Chondrocyte (in vitro differentiated cells): ENCODE data around the gene FOXO6. TPM values are rescaled to one million over a fixed set of nuclear protein-coding genes. Genes with fewer than 3 reads are reported as not detected.

ENCODE experiments used
- DNase-seq: peaks from one replicate; pipeline ENCODE4 v3.0.0; 2021; ENCODE audit warnings: mixed read lengths, low spot score
- H3K27ac Mint-ChIP-seq: one replicate; pipeline ENCODE4 v1.8.0; 2021; ENCODE audit warnings: mild to moderate bottlenecking, moderate library complexity, mixed read lengths; ENCODE audit not compliant: unreplicated experiment
- H3K27me3 Mint-ChIP-seq: 2 replicates; pipeline ENCODE4 v1.8.0; 2021; ENCODE audit warnings: low read depth, mixed read lengths
- H3K36me3 Mint-ChIP-seq: 2 replicates; pipeline ENCODE4 v1.8.0; 2021; ENCODE audit warnings: low read depth, mixed read lengths
- H3K4me1 Mint-ChIP-seq: 2 replicates; pipeline ENCODE4 v1.8.0; 2021; ENCODE audit warnings: low read depth, mild to moderate bottlenecking, mixed read lengths
- H3K4me3 Mint-ChIP-seq: one replicate; pipeline ENCODE4 v1.8.0; 2021; ENCODE audit warnings: mild to moderate bottlenecking, moderate library complexity, mixed read lengths; ENCODE audit not compliant: unreplicated experiment
- H3K9me3 Mint-ChIP-seq: 2 replicates; pipeline ENCODE4 v1.8.0; 2021; ENCODE audit warnings: low read depth, mixed read lengths
- total RNA-seq: library from RNA; stranded (reverse); gene quantifications from 3 replicates; pipeline ENCODE4 v1.2.1, GENCODE V29; 2021
- TF ChIP-seq, protein P1 (sequence below): fragments of 200-600 bp; sonication (generic); IDR thresholded peaks from 2 replicates; pipeline ENCODE4 v1.5.0; 2021; ENCODE audit warnings: antibody characterized with exemption, mild to moderate bottlenecking, moderate library complexity

The FOXO6 gene
- total RNA-seq, 1 donor from 2014 or later: 1.1 TPM

GRCh38 chr1:41416081-41416480, 54.8 kb downstream of the FOXO6 start:
- H3K4me1 Mint-ChIP-seq: peaks cover 17% of the 10 kb centered on the region
- H3K27ac Mint-ChIP-seq: no peak overlapping the region
- peaks cover 2% of the 10 kb centered on the region for H3K9me3 Mint-ChIP-seq
- H3K36me3 Mint-ChIP-seq: no peaks in the 10 kb centered on the region
- H3K4me3 Mint-ChIP-seq: no peak overlapping the region
- TF ChIP-seq, protein P1, sequence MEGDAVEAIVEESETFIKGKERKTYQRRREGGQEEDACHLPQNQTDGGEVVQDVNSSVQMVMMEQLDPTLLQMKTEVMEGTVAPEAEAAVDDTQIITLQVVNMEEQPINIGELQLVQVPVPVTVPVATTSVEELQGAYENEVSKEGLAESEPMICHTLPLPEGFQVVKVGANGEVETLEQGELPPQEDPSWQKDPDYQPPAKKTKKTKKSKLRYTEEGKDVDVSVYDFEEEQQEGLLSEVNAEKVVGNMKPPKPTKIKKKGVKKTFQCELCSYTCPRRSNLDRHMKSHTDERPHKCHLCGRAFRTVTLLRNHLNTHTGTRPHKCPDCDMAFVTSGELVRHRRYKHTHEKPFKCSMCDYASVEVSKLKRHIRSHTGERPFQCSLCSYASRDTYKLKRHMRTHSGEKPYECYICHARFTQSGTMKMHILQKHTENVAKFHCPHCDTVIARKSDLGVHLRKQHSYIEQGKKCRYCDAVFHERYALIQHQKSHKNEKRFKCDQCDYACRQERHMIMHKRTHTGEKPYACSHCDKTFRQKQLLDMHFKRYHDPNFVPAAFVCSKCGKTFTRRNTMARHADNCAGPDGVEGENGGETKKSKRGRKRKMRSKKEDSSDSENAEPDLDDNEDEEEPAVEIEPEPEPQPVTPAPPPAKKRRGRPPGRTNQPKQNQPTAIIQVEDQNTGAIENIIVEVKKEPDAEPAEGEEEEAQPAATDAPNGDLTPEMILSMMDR: no peak
- H3K27me3 Mint-ChIP-seq: peaks cover 2% of the 10 kb centered on the region
- DNase-seq: no peak

DNA sequence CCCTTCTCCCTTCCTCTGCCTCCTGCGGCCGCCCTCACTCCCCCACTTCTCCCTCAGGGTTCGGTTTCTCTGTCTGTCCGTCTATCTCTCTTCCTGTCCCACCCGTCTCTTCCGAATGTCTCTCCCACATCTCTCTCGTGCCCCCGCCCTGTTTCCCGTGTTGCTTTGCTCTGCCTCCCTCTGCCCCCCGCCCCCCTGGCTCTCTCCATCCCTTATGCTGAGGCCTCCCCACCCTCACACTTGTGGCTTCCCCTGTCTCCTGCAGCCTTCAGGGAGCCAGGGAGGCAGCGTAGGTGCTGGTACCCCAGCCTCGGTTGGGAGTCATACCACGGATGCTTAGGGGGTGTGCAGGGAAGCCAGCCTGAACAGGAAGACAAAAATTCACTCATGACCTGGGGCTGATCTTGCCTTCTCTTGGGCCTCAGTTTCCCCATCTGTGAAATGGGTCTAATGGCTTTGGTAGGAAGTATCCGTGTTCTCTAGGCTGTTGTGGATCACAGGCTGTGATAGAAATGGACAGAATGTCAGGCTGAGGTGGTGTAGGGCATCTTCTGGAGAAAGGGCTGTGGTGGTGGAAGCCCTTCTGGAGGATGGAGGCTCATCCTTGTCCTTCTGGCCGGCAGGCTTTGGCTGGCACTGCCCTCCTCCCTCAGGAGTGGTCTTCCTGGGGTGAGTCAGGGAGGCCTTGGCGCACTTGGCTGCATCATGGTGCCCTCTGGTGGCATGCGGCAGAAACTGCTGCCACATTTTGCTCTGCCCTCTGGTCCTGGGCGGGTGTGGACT, 55.5 kb downstream of the FOXO6 start:
- DNase-seq: no peak
- H3K27me3 Mint-ChIP-seq: peaks cover 2% of the 10 kb centered on the region
- H3K9me3 Mint-ChIP-seq: no peaks in the 10 kb centered on the region
- no peaks in the 10 kb centered on the region for H3K36me3 Mint-ChIP-seq
- no peak overlapping the region for H3K27ac Mint-ChIP-seq
- H3K4me3 Mint-ChIP-seq: no peak overlapping the region
- H3K4me1 Mint-ChIP-seq: peaks cover 17% of the 10 kb centered on the region
- TF ChIP-seq, protein P1: peak; percentile 96

DNA sequence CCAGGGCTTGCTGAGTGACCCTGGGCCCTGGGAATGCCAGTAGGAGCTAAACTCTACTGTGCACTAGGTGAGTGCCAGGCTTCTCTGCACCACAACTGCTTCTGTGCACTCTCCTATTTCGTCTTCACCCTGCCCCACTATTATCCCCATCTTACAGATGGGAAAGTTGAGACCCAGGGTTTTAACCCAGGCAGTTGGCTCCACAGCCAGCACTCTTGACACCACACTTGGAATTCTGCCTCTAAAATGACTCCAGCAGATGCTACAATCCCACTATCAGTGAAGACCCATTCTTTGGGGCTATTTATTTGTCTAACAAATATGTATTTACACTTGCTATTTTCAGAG, 56.1 kb downstream of the FOXO6 start:
- DNase-seq: no peak
- Mint-ChIP-seq H3K4me3 (no peak overlapping the region), H3K27ac (no peak overlapping the region), H3K9me3 (no peaks in the 10 kb centered on the region), H3K4me1 (peaks cover 17% of the 10 kb centered on the region), H3K27me3 (peaks cover 2% of the 10 kb centered on the region), H3K36me3 (no peaks in the 10 kb centered on the region)
- TF ChIP-seq, protein P1: peak; percentile 70

- Mint-ChIP-seq H3K4me3 (no peak overlapping the region), H3K4me1 (peaks cover 14% of the 10 kb centered on the region), H3K36me3 (no peaks in the 10 kb centered on the region), H3K27me3 (peaks cover 2% of the 10 kb centered on the region), H3K9me3 (no peaks in the 10 kb centered on the region), H3K27ac (no peak overlapping the region)
- DNase-seq: no peak
- TF ChIP-seq, protein P1: no peak
Observed at GRCh38 chr1:41417746-41418145, 56.5 kb downstream of the FOXO6 start.

GRCh38 chr1:41418857-41419583, 57.8 kb downstream of the FOXO6 start:
- no peak overlapping the region for H3K4me3 Mint-ChIP-seq
- H3K27me3 Mint-ChIP-seq: peaks cover 2% of the 10 kb centered on the region
- no peak for DNase-seq
- H3K9me3 Mint-ChIP-seq: no peaks in the 10 kb centered on the region
- H3K27ac Mint-ChIP-seq: peak overlapping the region; percentile 74
- H3K36me3 Mint-ChIP-seq: no peaks in the 10 kb centered on the region
- TF ChIP-seq, protein P1: peak; percentile 62
- peaks cover 14% of the 10 kb centered on the region for H3K4me1 Mint-ChIP-seq
